GM12878 (cell line): ENCODE data around the gene THOC7. TPM values are rescaled to one million over a fixed set of nuclear protein-coding genes. Genes with fewer than 3 reads are reported as not detected.

Experiments
- ATAC-seq: fragments of 200-7000 bp; cut with Tn5 transposase; 3 replicates; pipeline ENCODE4 v1.9.1; 2020; ENCODE audit warnings: mild to moderate bottlenecking, moderate library complexity
- BruUV-seq: library from RNA; stranded (reverse); fragments of 400-500 nt; replicated peaks from 2 replicates; lab custom pipeline; 2021; lab: Mats Ljungman, UMichigan
- CTCF ChIA-PET: fragments of 300-600 bp; sonication (Branson Sonifier 250); formaldehyde crosslinking; extraction: SDS; loops from one replicate; lab custom pipeline; 2021; ENCODE audit warnings: inconsistent platforms; lab: Yijun Ruan, JAX
- POLR2A ChIA-PET: fragments of 350-600 bp; formaldehyde crosslinking; extraction: SDS; loops from one replicate; lab custom pipeline; 2021; ENCODE audit warnings: inconsistent platforms; lab: Charles Lee
- RAD21 ChIA-PET: fragments of 300-600 bp; sonication (Branson Sonifier 250); formaldehyde crosslinking; loops from one replicate; lab custom pipeline; 2023; ENCODE audit warnings: antibody characterized with exemption; ENCODE audit not compliant: unreplicated experiment; lab: Charles Lee
- SMC1A ChIA-PET: fragments of 300-600 bp; sonication (Branson Sonifier 250); formaldehyde crosslinking; loops from one replicate; lab custom pipeline; 2023; ENCODE audit not compliant: unreplicated experiment, uncharacterized antibody; lab: Charles Lee
- DNase-seq: peaks from one replicate; pipeline ENCODE4 v3.0.0-alpha.2; 2011; ENCODE audit warnings: low read depth, low spot score
- FAIRE-seq: peaks from 3 replicates; lab custom pipeline; 2011; peaks lifted over from hg19 to GRCh38; lab: Jason Lieb, UNC
- H2AFZ ChIP-seq: 2 replicates; pipeline ENCODE4 v1.6.0; 2011; ENCODE audit warnings: low read depth, low read length, control low read depth; ENCODE audit not compliant: control insufficient read depth
- H3K27ac ChIP-seq: 2 replicates; pipeline ENCODE4 v1.5.1; 2011; ENCODE audit warnings: control low read depth; ENCODE audit not compliant: control insufficient read depth, insufficient read depth
- H3K27me3 ChIP-seq, 2 experiments: replicated peaks in 1 of 2; 2 replicates each; pipeline versions ENCODE4 v1.6.0 to v1.6.1; 2011; ENCODE audit warnings: low read length in 1 of 2; ENCODE audit not compliant: control insufficient read depth in 2 of 2, insufficient read depth in 2 of 2
- H3K36me3 ChIP-seq, 2 experiments: 2 replicates each; pipeline ENCODE4 v1.5.1; 2011; ENCODE audit warnings: low read length in 1 of 2; ENCODE audit not compliant: control insufficient read depth in 2 of 2, insufficient read depth in 2 of 2
- H3K4me1 ChIP-seq: 2 replicates; pipeline ENCODE4 v1.6.1; 2011; ENCODE audit warnings: mild to moderate bottlenecking, low read length, moderate library complexity, mixed read lengths; ENCODE audit not compliant: control insufficient read depth, insufficient read depth
- H3K4me2 ChIP-seq: 2 replicates; pipeline ENCODE4 v1.6.0; 2011; ENCODE audit warnings: control low read depth; ENCODE audit not compliant: control insufficient read depth, insufficient read depth
- H3K4me3 ChIP-seq: fragments of 200-600 bp; sonication (generic); 2 replicates; pipeline ENCODE4 v1.5.1; 2016
- H3K79me2 ChIP-seq: 2 replicates; pipeline ENCODE4 v1.6.0; 2011; ENCODE audit warnings: low read length; ENCODE audit not compliant: control insufficient read depth, insufficient read depth
- H3K9ac ChIP-seq: 2 replicates; pipeline ENCODE4 v1.8.0; 2011; ENCODE audit warnings: low read length, control low read depth, mixed read lengths; ENCODE audit not compliant: control insufficient read depth, insufficient read depth
- H3K9me3 ChIP-seq: replicated peaks from 3 replicates; pipeline ENCODE4 v1.5.1; 2011; ENCODE audit warnings: mild to moderate bottlenecking, low read length; ENCODE audit not compliant: control insufficient read depth, insufficient read depth
- H4K20me1 ChIP-seq: 2 replicates; pipeline ENCODE4 v1.6.0; 2011; ENCODE audit not compliant: control insufficient read depth, insufficient read depth
- CREM ChIP-seq: IDR thresholded peaks from 2 replicates; pipeline ENCODE4 v1.6.1; 2014; ENCODE audit warnings: antibody characterized with exemption, low read depth
- IKZF1 ChIP-seq: fragments of 450-650 bp; conservative IDR thresholded peaks from 2 replicates; pipeline ENCODE4 v1.6.1; 2017; ENCODE audit warnings: antibody characterized with exemption, mild to moderate bottlenecking
- MEF2B ChIP-seq: fragments of 450-650 bp; IDR thresholded peaks from 2 replicates; pipeline ENCODE4 v1.6.1; 2018; ENCODE audit warnings: mild to moderate bottlenecking, moderate library complexity; ENCODE audit not compliant: partially characterized antibody, poor library complexity, severe bottlenecking
- REST ChIP-seq: IDR thresholded peaks from 2 replicates; pipeline ENCODE4 v1.6.1; 2012; ENCODE audit warnings: mild to moderate bottlenecking, low read depth, low read length
- SUZ12 ChIP-seq: fragments of 200-600 bp; sonication (generic); IDR thresholded peaks from one replicate; pipeline ENCODE4 v1.6.1; 2018; ENCODE audit warnings: antibody characterized with exemption, mild to moderate bottlenecking; ENCODE audit not compliant: unreplicated experiment
- TCF12 ChIP-seq: IDR thresholded peaks from 2 replicates; pipeline ENCODE4 v1.6.1; 2011; ENCODE audit warnings: low read depth, mild to moderate bottlenecking, low read length
- ZNF384 ChIP-seq: IDR thresholded peaks from 2 replicates; pipeline ENCODE4 v1.6.1; 2012; ENCODE audit warnings: low read depth, mild to moderate bottlenecking, low read length, improper control_type of control experiment, borderline replicate concordance
- ZNF687 ChIP-seq: fragments of 450-650 bp; IDR thresholded peaks from 2 replicates; pipeline ENCODE4 v1.6.1; 2017; ENCODE audit warnings: mild to moderate bottlenecking, moderate library complexity
- WGBS: methylation state at CpG from one replicate; pipeline ENCODE4 v1.1.6; 2016; ENCODE audit warnings: low lambda C conversion rate; ENCODE audit not compliant: insufficient replicate concordance, insufficient coverage; ENCODE audit errors: missing lambda C conversion rate; 5-methylcytosine and 5-hydroxymethylcytosine counted together
- in situ Hi-C: fragments of 300-500 bp; cut with MboI; formaldehyde crosslinking; loops from 9 replicates; pipeline ENCODE4 v1.14.3; 2018; ENCODE audit warnings: mixed read lengths
- intact Hi-C: fragments of 100-400 bp; cut with micrococcal nuclease; formaldehyde crosslinking; loops from one replicate; pipeline ENCODE4 v1.14.2; 2022; ENCODE audit not compliant: unreplicated experiment
- polyA plus RNA-seq, 11 experiments: library from polyadenylated mRNA; depleted of rRNA in 4 of 11; unstranded in 6 of 11; stranded (reverse) in 5 of 11; fragments of >200 nt; fragmentation: Nextera tagmentation in 4 of 11; fragmentation: Illumina TruSeq in 1 of 11; extraction: Ambion mirVana in 4 of 11; extraction: Trizol in 1 of 11; gene quantifications; 1 replicate in 1 of 11; 2 replicates in 10 of 11; pipeline versions ENCODE4 v1.2.1 to v1.2.3, GENCODE V29; 2011 to 2016; ENCODE audit warnings: inconsistent platforms in 2 of 11, missing spikeins in 2 of 11, low read depth in 1 of 11
- total RNA-seq, 4 experiments: library from RNA; depleted of rRNA in 3 of 4; stranded (reverse); fragments of >200 nt in 3 of 4; fragmentation: Illumina TruSeq in 1 of 4; extraction: Trizol in 1 of 4; gene quantifications; 2 replicates each; pipeline versions ENCODE4 v1.2.1 to v1.2.3, GENCODE V29; 2013 to 2021

Gene THOC7
- total and polyA plus RNA-seq, 10 of the 15 experiments (the other 5 are each of a cell fraction or from before 2014, with no cell fraction given) = 61.7 to 269 (median 138) TPM

GRCh38 chr3:63832395-63832794 lies 31.2 kb downstream of the THOC7 start:
- TF ChIP-seq IKZF1 = no peak
- TF ChIP-seq MEF2B = no peak
- no peak for TF ChIP-seq ZNF384
- TF ChIP-seq REST = no peak
- no peak for TF ChIP-seq SUZ12
- TF ChIP-seq ZNF687 = no peak
- no peak for TF ChIP-seq CREM
- no peak for TF ChIP-seq TCF12
- RAD21 ChIA-PET = interaction anchor here (0.8 kb wide), 2 partner anchors 104 to 106 kb away, joined by 3 to 4 read pairs; no protein-coding TSS in a partner anchor
- no peak overlapping the region for H3K27ac ChIP-seq
- H3K79me2 ChIP-seq = no peaks in the 10 kb centered on the region
- no peaks in the 10 kb centered on the region for H3K9me3 ChIP-seq
- SMC1A ChIA-PET = interaction anchor here (0.7 kb wide), 1 partner anchor 475 kb away, joined by 3 read pairs; no protein-coding TSS in a partner anchor
- H2AFZ ChIP-seq = no peak overlapping the region
- DNase-seq (no peak), ATAC-seq (no peak), FAIRE-seq (no peak)
- peaks cover 1 to 6% of the 10 kb centered on the region in 2 experiments; a peak in 3 of 4 replicates for H3K36me3 ChIP-seq
- POLR2A ChIA-PET = no interaction called here
- in situ Hi-C loops (no loop called here), intact Hi-C loops (no loop called here)
- WGBS = 80% methylated on average over 6 of the region's 6 CpGs
- H3K4me1 ChIP-seq = no peaks in the 10 kb centered on the region
- H3K9ac ChIP-seq = no peak overlapping the region
- no peak overlapping the region for H3K4me3 ChIP-seq
- H3K27me3 ChIP-seq = no peaks in the 10 kb centered on the region
- no peaks in the 10 kb centered on the region for H4K20me1 ChIP-seq
- BruUV-seq = no TSS peak
- CTCF ChIA-PET = interaction anchor here (0.9 to 4.6 kb wide), 2 partner anchors 13 to 25 kb away, joined by 3 to 17 read pairs; partner anchors contain the start of gene C3orf49
- no peak overlapping the region for H3K4me2 ChIP-seq
